Left forelimb (tissue), 1 donor: ENCODE measurements around the gene DOCK2.

Experiments
- DNase-seq: peaks from one replicate; pipeline ENCODE4 v3.0.0-alpha.2; 2018; ENCODE audit warnings: low spot score

The DOCK2 gene

DNA sequence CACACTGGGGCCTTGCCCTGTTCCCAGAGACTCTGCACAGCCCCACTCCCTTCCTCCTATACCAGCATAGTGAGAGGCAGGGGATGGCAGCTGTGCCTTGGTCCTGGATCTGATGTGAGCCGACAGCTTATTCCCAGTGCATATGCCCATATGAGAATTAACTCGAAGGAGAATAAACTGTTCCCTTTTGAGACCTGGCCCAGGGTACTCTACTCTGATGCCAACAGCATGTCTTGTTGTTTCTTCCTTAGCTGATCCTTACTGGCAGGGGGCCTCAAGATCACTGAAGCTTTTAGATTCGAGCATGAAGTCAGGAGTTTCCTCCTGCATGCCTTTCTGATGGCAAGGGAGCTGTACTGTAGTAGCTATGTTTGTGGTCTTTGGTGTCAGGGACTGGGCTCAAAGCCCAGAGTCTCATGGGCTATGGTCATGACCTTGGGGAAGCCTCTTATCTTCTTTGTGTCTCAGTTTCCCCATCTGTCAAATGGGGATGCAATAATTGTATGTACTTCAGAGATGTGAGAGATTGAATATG lies 57.1 kb downstream of the DOCK2 start:
- no peak for DNase-seq

DNA sequence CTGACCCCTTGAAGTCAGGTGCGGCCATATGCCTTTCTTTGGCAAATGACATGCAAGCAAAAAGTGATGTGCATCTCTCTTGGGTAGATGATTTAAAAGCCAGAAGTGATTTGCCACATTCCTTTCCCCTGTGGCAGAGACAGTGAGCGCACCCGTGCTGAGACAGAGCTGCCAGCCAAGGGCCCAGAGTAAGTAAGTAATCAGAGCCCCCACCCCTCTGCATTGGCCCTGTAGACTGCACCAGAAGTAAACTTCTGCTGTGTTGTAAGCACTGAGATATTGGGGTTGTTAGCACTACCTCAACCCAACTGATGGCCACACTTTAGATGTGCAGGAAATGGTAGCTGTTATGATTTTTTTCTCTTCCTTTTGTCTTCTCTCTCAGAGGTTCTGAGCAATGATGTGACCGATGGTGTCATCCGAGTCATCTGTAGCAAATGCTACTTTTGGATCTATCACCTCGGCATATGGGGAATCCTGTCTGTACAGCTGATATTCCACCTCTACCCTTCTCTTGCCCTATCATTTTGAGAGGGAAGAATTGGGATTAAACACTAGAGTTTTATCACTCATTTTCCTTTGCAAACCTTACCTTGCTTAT lies 58.0 kb downstream of the DOCK2 start:
- no peak for DNase-seq

DNA sequence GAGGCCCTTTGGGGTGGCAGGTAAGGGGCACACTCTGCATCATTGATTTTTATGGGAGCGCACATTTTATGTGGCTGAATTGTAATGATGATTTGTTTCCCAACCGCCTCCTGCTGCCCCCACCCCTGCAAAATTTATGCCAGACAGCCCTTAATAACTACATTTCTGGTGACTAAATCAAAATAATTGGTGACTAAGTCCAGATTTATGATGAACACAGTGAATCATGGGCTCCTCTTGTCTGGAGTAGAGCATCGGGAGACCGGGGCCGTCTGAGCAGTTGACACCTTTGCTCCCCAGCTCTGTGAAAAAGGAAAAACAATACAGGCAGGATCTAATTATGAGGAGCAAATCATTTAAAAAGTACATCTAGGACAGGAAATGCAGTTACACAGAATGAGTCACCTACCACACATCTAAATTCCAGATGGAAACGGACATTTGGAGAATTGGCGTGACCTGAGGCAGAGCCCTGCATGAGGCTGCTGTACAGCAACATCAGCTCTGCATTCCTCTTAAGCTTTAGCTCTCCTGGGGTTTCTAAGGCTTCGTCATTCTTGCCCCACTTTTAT lies 58.9 kb downstream of the DOCK2 start:
- DNase-seq: no peak

DNA sequence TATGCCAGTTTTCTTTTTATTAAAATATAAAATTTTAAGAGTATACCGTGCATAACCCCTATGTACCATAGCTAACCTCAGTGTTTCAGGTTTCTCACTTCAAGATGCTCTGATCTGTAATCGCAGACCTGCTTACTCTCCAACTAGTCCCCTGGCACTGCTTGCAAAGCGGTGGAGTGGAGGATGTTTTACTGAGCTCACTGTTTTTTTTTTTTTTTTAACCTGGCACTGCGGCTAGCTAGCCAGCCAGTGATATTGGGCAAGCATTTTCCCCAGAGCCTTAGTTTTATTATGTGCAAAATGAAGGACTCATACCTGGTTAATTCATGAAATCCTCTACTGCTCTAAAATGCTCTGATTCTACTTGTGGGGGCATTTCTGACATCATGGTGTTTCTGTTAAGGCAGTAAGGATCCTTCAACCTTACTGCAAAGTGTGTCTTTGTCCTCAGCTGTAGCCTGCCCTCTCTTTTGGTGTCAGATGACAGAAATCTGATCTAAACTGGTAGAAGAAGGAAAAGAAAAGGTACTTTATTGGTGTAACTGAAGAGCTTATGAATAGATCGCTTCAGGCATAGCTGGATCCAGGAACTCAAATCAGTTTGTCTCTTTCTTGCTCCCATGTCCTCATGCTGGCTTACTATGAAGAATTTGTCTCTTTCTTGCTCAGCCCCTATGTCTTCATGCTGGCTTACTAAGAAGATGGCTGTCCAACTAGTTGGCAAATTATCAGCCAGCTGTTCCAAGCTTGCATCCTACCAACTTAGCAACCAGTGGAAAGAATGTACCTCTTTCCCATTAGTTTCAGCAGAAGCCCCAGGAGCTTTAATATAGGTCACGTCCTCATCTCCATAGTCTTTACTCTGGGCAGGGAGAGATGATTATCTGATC lies 59.8 kb downstream of the DOCK2 start:
- DNase-seq: no peak

DNA sequence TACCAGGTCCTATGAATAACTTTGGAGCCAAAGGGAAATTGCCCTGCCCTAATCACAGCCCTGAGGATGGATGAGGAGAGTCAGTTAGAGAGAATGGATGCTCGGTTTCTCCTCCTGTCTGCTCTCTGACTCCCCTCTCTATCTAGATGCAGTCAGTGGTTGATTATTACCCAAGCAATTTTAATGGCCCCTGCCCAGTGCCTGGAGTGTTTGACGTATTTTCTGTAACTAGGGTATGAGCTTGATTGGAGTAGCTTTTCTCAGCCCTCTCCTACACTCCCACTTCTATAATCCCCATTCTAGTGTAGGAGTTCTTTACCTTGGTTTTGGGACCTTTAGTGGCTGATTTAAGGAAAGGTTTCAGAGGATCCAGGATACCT lies 60.4 kb downstream of the DOCK2 start:
- DNase-seq: no peak

DNA sequence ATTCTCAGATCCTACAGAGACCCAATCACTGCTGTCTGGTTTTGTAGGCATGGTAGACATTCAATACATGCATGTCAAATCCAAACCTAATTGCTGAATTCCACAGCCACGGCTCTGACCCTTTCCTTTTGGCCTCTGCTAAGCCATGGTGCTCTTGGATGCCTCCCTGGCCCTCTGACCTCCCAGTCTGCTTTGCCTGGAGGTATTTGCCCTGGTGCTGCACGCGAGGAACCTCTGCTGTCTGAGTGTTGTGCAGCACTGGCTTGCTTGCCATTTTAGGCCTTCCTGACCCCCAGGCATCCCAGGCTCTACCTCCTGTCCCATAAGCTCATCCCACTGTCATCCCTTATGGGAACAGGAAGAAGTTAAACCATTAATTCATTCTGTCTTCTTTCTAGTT lies 60.9 kb downstream of the DOCK2 start:
- DNase-seq: no peak

DNA sequence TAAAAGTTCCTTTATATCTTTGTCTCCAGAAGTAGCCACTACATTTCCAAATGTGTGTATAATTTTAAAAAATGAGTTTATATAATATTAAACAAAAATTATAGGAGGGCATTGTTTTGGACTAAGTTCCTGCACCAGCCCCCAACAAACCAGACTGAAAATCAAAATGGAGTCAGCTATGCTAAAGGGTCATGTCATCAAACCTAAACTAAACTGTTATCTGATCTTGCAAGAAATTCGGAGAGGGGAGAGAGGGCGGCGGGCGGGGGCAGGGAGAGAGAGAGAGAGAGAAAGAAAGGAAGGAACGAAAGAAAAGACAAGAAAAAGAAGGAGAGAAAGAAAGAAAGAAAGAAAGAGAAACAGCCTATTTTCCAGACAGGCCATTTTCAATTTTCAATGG lies 63.5 kb downstream of the DOCK2 start:
- no peak for DNase-seq

DNA sequence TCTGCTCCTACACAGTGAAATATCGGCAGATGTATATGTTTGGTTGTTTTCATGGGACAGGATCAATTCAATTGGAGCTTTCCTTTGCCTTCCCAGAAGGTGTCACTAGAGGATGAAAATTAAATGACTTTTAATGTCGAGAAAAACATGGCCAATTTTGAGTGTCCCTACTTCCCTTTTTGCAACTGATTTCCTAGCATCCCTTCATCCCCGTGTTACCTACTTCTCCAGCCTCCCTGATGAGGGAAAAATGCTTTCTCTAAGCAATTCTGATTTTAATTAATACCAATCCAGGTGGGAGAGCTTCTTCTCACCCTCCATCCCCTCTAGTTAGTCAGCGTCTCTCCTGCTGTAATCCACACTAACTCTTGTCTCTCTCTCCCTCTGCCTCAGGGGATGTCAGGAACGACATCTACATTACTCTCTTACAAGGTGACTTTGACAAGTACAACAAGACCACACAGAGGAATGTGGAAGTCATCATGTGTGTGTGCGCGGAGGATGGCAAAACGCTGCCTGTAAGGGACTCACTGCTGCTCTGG lies 64.9 kb downstream of the DOCK2 start:
- no peak for DNase-seq

DNA sequence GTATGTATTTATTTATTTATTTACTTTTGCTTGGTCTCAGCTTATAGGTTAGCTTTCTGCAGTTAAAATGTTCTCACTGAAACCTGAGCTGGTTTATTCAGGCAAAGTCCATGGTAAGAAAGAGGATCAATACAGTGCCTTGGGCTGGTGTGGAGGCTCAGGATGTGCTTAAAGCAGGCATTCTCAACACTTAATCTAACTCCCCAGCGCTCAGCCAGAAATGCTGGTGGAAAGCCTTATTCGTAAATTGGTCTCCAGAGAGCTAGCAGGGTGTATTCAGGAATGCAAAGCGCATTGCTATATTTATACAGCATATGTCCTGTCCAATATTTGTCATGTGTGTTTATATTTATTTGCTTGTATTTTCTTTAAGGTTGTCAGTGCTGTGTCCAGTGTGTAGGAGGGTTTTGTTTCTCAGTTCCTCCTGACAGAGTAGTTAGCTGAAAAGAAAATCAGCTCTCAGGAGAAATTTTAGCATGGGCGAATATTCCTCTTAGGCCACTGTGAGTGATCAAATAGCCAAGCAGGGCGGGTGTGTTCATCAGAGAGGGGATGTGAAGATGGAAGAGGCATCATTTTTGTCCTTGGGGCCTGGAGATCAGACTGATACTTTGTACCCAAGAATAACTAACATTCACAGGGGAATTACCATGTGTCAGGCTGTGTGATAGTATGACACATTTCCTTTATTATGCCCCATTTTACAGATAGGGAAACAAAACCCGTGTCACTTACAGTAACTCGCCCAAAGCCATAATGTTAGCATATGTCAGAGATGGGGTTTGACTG lies 65.8 kb downstream of the DOCK2 start:
- no peak for DNase-seq

DNA sequence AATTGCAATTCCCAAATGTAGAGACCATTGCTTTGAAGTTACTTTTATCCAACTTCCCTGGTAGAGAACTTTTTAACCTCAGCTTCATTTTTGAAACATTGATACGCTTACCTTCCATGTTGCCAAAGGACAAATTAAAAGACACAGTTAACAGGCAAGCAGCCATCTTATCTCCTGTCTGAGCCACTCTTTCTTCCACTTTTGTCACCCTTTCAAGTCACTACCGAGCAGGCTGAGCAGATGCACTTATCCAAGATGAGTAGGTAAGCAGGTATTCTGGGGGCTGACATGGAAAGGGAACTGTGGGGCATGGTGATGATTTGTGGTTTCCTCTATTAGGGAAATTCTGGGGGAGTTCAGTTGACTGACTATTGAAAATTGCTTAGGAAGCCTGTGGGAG lies 66.7 kb downstream of the DOCK2 start:
- DNase-seq: no peak

DNA sequence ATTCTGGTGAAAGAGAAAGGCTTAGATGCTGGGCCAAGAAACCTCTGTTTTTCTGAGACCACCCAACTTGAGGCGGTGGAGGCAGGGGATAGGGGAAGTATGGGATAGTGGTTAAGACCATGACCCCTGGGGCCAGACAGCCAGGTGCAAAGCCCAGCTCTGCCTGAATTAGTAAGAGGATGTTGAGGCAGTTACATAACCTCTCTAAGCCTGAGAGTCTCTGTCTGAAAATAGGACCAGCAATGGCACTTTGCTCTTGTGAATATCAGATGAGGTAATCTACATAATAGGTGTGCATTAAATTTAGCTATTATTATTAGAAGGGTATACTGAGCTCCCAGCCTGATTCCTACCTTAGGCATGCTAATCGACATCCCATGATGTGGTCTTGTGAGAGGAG lies 68.2 kb downstream of the DOCK2 start:
- no peak for DNase-seq

DNA sequence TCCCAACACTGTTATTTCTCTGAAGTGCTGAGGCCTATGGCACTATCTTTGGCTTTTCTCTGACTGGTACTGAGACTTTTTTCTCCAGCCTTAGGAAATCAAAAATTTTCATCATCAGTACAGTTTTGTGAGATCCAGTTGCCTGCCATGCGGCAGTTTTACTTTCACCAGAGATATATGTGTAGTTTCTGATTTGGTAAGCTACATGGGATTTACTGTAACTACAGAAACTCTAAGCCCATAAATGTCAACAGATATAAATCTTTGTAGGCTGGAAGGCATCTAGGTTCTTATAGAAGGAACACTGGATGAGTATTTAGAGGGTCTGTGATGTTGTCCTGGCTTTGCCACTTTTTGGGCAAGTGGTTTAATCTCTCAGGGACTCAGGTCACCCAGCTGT lies 69.0 kb downstream of the DOCK2 start:
- DNase-seq: no peak

DNA sequence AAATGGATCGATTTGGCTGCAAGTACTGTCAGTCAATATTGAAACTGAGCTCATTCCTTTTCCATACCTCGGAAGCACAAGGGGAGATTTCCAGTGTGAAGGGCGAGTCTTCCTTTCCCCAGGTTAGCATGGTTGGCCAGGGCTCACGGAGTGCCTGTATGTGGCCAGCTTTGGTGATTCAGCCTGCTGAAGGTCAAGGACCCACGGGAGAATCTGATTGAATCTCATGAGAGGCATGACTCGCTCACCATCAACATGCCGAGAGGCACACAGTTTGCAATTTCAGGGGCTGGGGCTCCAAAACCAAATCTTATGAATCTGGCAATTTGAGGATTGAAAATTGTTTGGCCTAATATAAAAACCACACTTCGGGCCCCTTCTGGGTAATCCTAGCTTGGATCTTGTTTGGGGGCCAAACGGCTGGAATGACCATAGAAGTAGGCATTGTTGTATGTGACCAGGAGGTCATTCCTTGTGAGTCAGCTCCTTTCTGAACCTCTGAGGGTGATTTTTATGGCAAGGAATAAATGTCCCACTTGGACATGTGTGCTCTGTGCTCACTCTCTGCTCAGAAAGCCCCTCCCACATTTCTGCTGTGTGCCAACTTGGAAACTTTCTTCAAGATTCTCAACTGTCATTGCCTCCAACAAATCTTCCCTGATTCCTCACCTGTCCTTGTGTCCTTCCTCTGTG lies 69.8 kb downstream of the DOCK2 start:
- DNase-seq: no peak

DNA sequence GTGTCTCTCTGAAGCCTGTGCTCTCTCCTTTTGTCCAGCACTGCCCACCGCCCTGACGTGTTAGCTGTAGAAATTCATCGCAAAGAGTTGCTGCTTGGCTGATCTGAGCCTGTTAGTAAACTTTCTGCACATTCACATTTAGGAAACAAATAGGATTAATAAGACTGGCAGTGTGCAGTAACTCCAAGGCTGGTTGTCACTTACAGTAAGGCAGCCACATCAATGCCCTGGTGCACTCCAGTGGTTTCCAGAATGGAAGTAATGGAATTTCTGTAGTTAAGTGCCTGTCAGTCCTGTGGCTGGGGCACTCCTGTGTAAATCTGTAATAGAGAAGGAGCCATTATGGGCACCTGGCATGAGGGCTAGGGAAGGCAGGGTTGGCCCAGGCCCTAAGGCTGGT lies 70.6 kb downstream of the DOCK2 start:
- DNase-seq: no peak

DNA sequence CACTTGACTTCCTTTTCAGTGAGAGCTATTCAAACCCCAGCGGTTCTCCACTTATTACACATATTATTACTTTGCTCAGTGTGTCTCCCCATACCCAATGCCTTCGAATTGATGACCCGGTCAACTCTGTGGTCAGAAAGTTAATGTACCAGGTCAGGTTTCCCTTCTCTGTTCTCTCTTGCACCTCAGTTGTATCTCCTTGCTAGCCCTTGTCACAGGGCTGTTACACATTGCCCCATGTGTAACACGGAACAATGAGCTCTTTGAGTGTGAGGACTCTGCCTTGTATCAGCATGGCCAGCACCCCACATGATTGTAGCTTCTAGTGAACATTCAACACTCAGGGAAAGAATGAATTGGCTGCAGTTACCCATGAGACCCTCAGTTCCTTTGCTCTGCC lies 73.6 kb downstream of the DOCK2 start:
- no peak for DNase-seq

DNA sequence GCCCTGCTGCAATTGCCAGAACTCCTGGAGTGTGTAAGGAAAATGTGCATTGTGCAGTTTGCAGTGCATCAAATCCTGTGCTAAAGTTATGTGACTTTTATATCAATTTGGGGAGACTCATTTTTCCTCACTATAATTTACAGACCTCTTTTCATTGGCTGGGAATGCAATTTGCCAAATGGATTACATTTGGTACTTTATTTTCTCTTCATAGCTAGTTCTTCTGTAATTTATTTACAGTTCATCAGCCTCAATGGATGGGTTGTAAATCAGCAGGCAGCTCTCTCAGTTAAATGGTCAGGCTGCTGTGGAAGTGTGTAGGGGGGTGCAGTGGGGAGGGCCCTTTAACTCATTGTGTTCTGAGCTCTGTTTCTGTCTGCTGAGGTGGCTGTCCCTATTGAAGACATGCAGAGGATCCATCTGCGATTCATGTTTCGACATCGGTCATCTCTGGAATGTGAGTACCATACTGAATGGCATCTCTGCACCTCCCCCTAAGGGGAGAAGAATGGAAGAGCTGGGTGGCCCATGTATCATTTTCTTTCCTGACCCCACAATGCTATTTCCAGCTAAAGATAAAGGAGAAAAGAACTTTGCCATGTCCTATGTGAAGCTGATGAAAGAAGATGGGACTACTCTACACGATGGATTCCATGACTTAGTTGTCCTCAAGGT lies 74.6 kb downstream of the DOCK2 start:
- DNase-seq: no peak

DNA sequence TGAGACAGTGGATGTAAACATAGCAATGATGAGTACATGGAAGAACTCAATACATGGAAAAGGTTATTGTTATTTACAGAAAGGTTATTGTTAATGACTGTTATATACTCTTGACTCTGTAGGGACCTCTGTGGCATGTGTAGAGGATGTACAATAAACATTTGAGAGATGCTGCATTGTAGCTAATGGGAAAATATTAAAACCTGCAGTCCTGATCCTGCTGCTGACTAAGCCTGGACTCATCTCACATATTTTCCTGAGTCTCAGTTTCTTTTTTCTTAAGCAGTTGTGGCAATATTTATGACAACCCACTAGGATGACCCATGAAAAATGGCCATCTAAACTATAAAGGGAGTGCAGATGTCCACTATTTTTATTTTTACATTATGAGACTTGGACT lies 75.4 kb downstream of the DOCK2 start:
- DNase-seq: no peak

DNA sequence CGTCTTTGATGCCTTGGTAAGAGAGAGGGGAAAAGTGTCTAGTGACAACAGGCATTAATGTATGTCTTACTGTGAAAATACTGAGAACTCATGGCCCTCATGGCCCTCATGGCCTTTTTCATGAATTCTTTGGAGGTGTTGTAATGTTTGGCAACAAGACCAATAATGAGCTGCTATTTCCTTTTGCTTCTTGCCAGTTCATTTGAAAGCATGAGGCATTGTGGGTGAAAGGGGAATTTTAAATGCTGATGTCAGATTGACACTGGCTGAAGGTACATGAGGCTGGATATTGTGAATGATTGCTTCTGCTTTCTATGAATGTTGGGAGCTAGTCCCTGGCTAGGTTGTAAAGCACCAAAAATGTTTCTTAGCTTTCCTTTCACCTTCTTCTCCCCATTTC lies 79.2 kb downstream of the DOCK2 start:
- DNase-seq: no peak

DNA sequence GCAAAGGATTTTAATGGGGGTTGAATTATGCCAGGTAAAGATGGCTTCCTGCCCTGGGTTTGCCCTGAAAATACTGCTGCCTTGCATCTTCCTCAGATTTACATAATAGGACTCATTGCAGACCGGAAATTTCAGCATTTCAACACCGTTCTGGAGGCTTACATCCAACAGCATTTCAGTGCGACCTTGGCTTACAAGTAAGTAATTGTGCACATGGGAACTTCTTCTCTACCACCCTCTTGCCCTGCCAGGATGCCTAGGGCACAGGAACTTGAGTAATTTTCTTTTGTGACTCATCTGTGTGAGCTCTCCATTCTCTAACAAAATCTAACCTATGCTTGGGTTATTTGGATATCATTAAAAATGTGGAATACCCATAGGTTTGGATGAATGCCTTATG lies 80.2 kb downstream of the DOCK2 start:
- DNase-seq: no peak

DNA sequence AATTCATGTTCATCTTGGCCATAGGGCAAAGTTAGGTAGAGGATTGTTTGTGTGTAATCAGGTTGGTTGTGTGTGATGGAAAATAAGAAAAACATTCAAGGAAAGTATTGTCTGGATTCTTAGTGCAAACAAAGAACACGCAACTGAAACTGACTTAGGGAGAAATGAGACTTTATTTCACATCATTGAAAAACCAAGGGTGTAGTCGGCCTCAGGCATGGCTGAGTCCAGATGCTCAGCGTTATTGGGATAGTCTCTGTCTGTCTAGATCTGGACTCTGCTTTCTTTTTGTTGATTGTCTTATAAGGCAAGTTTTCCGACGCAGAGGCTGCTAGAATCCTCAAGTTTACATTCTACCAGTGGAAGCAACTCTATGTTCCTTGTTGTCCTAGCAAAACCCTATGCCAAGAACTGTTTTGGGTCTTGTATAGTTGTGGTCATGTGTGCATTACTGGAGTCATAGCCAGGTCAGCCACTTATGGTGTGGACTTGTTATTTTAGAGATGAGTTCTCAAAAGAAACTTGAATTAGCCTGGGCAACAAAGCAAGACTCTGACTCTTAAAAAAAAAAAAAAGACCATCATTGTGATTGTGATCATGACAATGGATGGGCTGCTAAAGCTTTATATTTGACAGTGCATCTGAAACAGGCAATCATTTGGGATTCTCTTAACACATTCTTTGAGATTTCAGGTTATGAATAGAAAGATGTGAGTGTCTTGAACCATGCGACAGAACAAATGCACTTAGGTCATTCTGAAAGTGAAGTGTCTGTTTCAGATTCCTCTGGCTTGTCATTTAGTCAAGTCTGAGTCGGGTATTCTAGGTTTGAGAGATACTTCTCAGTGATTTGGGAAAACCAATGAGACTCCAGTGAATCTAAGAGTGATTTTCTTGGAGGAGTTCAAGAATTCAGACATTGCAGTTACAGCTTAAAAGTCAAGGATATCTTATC lies 82.6 kb downstream of the DOCK2 start:
- DNase-seq: no peak
